GM23248 (cell line): ENCODE results near the gene MMP2.

Experiments used
- EZH2 ChIP-seq: fragments of 200-600 bp; sonication (generic); IDR thresholded peaks from 2 replicates; pipeline ENCODE4 v1.6.1; 2018; ENCODE audit warnings: antibody characterized with exemption, mild to moderate bottlenecking; ENCODE audit not compliant: insufficient read depth, poor library complexity, severe bottlenecking
- EZH2phosphoT487 ChIP-seq: fragments of 200-600 bp; sonication (generic); IDR thresholded peaks from 2 replicates; pipeline ENCODE4 v1.6.1; 2018; ENCODE audit warnings: antibody characterized with exemption, moderate library complexity, mild to moderate bottlenecking, low read depth; ENCODE audit not compliant: insufficient read depth

- TF ChIP-seq EZH2phosphoT487 (no peak), EZH2 (no peak)
Measured at GRCh38 chr16:55513616-55514015, 34.6 kb downstream of the MMP2 start.
